ENCODE results near the gene MPV17L.
"Not testable (repeated sequence)": the region's sequence is repeated elsewhere in the genome, so short reads cannot be mapped to it uniquely, and the experiment has no call there.

The MPV17L gene

GRCh38 chr16:15415511-15415985 lies 20.0 kb downstream of the MPV17L start:
- no peak for DNase-seq

- DNase-seq: no peak
Observed at GRCh38 chr16:15417197-15417596, 21.6 kb downstream of the MPV17L start.

- DNase-seq: no peak
Observed at GRCh38 chr16:15418206-15418605, 22.7 kb downstream of the MPV17L start.

- DNase-seq: not testable (repeated sequence)
Observed at GRCh38 chr16:15421696-15422095, 26.1 kb downstream of the MPV17L start.

DNA sequence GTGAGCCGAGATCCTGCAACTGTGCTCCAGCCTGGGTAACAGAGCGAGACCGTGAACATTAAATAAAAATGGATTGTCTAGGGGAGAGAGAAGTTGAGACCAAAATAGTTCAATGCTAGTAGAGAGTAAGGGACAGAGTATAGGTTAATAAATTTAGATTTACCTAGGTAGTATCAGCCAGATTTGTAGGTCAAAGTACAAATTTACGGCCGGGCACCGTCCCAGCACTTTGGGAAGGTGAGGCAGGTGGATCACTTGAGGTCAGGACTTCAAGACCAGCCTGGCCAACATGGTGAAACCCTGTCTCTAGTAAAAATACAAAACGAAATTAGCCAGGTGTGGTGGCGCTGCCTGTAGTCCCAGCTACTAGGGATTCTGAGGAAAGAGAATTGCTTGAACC lies 26.7 kb downstream of the MPV17L start:
- DNase-seq: no peak

DNA sequence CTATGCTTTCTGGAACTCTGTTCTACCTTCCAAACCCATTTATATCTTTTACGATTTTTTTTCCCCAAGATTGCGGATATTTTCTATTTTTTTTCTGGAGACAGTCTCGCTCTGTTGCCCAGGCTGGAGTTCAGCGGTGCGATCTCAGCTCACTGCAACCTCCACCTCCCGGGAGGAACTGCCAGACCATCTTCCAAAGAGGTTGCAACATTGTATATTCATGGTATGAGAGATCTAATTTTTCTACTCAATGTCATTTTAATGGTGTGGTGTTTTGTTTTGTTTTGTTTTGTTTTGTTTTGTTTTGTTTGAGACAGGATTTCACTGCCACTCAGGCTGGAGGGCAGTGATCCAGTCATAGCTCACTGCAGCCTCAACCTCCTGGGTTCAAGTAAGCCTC lies 30.3 kb downstream of the MPV17L start:
- DNase-seq: no peak

DNA sequence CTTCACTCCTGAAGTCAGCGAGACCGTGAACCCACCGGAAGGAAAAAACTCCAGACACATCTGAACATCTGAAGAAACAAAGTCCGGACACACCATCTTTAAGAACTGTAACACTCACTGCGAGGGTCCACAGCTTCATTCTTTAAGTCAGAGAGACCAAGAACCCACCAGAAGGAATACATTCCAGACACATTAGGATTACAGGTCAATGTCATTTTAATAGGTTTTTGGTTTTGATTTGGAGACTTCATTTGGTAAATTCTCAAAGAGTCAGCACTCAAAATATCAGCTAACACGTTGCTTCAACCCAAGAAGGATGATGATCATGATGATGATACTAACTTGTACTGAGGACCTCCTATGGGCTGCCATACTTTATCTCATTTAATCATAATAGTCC lies 31.2 kb downstream of the MPV17L start:
- DNase-seq: no peak

GRCh38 chr16:15427648-15428239 lies 32.2 kb downstream of the MPV17L start:
- DNase-seq: peak; percentile 46

DNA sequence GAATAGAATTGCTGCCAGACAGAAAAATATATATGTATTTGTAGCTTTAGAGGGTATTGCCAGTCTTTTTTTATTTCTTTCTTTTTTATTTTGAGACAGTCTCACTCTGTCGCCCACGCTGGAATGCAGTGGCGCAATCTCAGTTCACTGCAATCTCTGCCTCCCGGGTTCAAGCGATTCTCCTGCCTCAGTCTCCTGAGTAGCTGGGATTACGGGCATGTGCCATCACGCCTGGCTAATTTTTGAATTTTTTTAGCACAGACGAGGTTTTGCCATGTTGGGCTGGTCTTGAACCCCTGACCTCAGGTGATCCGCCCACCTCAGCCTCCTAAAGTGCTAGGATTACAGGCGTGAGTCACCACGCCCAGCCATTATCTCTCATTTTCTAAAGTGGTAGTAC lies 35.3 kb downstream of the MPV17L start:
- DNase-seq: not testable (repeated sequence)

DNA sequence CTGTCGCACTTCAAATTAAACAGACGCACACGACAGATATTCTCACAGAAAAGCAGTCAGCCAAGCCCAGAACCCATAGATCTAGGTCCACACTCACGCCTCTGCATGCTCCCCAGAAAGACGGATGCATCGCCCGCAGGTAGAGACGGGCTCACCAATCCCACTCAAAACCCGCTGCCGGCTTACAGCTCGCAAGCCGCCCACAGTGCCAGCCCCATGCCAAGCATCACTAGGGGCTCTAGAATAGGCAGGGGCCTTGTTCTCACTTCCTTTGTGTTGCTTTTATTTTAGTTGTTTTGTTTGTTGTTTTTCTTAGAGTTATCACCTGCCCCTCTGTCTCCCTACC lies 38.5 kb downstream of the MPV17L start:
- DNase-seq: no peak

DNA sequence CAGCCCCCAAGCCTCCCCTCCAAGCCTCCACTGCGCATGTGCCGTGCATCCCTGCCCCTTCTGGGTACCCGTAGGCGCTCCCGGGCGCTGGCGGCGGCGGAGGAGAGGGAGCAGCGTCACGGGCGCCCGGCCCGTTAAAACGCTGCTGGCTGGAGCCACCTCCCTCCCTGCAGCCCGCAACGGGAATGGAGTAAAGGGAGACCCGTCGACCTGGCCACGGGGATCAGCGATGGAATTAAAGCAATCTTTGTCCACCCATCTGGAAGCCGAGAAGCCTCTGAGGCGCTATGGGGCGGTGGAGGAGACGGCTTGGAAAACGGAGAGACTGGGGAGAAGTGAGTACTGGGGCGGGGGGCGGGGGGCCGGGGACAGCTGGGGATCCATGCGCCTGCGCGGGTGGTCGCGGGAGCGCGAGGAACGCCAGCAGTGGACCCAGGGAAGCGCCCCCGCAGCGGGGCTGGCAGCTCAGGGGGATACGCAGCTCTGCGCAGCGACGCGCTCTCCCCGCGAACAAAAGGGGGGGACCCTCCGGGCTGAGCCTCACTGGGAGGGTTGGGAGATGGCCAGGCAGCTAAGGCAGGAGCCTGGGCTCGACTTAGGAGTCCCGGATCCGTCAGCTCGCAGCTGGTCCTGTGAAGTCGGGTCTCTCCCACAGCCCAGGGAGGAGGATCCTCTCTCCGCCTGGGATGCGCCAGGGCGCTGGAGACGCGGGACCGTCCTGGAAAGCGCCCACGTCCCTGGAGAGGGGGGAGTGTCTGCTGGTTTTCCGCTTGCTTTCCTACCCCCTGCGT lies 39.1 kb downstream of the MPV17L start, which contains the start of gene BMERB1:
TSS of gene BMERB1 (plus strand) at position 164 of the 791 bp plus-strand sequence. CDS start at position 230, 66 bp downstream.
- DNase-seq: peak; percentile 13

GRCh38 chr16:15435216-15435864 lies 39.8 kb downstream of the MPV17L start:
- DNase-seq: no peak

GRCh38 chr16:15439102-15439501 lies 43.5 kb downstream of the MPV17L start:
- no peak for DNase-seq

GRCh38 chr16:15439521-15439920 lies 44.0 kb downstream of the MPV17L start:
- DNase-seq: no peak

- no peak for DNase-seq
Observed at GRCh38 chr16:15440852-15441251, 45.3 kb downstream of the MPV17L start.

DNA sequence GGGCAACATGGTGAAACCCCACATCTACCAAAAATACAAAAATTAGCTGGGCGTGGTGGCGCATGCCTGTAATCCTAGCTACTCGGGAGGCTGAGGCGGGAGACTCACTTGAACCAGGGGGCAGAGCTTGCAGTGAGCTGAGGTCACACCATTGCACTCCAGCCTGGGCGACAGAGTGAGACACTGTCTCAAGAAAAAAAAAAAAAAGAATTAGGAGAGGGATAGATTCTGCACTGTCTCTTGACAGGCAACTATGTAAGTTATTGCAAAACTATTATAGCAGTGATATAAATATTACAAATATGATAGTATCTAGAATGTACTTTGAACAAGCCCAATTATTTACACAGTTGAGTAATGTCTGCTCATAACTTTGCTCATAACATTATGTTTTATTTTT lies 46.6 kb downstream of the MPV17L start:
- DNase-seq: not testable (repeated sequence)

DNA sequence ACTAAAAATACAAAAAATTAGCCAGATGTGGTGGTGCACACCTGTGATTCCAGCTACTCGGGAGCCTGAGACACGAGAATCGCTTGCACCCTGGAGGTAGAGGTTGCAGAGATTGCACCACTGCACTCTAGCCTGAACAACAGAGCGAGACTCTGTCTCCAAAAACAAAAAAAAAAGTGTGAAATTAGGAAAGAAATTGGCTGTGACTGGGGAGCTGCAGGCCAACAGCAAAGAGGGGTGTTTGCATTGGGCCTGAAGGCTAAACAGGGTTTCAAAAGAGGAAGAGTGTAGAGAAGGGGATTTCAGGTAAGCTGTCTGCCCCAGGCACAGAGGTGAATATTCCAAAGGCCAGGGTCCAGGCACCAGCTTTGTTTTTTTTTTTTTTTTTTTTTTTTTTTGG lies 48.2 kb downstream of the MPV17L start:
- DNase-seq: no peak

GRCh38 chr16:15444264-15444663 lies 48.7 kb downstream of the MPV17L start:
- no peak for DNase-seq

- no peak for DNase-seq
Observed at GRCh38 chr16:15445450-15445849, 49.9 kb downstream of the MPV17L start.

DNA sequence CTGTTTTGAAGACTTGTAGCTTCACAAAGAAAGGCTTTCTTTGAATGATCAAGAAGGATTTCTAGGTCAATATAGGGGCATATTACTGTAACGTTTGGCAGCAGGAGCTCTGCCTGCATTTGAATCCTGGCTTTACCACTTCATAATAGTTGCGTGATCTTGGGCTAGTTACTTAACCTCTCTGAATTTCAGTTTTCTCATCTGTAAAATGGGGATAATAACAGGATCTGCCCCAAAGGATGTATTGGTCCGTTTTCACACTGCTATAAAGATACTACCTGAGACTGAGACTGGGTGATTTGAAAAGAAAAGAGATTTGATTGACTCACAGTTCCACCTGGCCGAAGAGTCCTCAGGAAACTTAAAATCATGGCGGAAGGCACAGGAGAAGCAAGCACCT lies 51.3 kb downstream of the MPV17L start:
- no peak for DNase-seq

DNA sequence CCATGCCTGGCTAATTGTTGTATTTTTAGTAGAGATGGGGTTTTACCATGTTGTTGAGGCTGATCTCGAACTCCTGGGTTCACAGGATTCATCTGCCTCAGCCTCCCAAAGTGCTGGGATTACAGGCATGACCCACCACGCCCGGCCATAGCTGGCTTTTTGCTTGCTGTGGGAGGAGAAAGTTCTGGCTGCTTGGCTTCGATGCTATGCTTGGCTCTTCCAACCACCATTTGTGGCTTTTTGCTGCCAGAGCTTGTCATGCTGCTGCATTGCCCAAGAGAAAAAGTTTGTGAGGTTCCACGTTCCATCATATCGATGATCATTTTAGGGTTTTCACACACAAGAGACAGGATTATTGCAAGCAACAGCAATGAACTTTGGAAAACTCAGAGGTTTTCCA lies 55.1 kb downstream of the MPV17L start:
- no peak for DNase-seq

GRCh38 chr16:15451098-15451731 lies 55.7 kb downstream of the MPV17L start:
- DNase-seq: no peak

DNA sequence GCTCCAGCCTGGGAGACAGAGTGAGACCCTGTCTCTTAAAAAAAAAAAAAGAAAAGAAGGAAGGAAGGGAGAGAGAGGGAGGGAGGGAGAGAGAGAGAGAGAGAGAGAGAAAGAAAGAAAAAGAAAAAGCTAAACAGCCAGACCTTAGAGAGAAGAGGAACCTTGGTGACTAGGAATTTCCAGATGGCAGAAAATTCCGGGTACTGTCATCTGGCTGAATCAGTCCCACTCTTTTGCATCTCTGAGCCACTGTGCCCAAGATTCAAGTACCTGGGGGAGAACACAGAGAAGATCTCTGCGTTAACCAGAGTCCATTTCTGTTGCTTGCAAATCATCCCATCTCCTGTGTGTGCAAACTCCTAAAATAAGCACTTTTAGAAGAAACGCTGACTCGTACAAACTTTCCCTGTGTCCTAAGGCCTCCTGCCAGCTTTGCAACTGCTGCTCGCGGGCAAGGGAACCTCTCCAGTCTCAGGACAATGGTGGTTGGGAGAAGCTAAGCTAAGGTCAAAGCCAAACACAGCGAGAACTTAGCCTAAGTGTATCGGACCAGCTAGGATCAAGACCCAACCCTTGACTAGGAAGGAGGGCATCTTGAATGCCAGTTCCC lies 56.8 kb downstream of the MPV17L start:
- DNase-seq: no peak

Data from effector CD4-positive, alpha-beta T cell (primary cell).